Measurements from ENCODE around the gene LIX1L. TPM values are rescaled to one million over a fixed set of nuclear protein-coding genes. Genes with fewer than 3 reads are reported as not detected.
A peak's percentile ranks its signal among the peaks of the same experiment; 100 is the strongest.

The LIX1L gene
- total and polyA plus RNA-seq, 2 of the 13 experiments (the other 11 are each of a cell fraction or from before 2014, with no cell fraction given) = 8.1 to 24.9 TPM

DNA sequence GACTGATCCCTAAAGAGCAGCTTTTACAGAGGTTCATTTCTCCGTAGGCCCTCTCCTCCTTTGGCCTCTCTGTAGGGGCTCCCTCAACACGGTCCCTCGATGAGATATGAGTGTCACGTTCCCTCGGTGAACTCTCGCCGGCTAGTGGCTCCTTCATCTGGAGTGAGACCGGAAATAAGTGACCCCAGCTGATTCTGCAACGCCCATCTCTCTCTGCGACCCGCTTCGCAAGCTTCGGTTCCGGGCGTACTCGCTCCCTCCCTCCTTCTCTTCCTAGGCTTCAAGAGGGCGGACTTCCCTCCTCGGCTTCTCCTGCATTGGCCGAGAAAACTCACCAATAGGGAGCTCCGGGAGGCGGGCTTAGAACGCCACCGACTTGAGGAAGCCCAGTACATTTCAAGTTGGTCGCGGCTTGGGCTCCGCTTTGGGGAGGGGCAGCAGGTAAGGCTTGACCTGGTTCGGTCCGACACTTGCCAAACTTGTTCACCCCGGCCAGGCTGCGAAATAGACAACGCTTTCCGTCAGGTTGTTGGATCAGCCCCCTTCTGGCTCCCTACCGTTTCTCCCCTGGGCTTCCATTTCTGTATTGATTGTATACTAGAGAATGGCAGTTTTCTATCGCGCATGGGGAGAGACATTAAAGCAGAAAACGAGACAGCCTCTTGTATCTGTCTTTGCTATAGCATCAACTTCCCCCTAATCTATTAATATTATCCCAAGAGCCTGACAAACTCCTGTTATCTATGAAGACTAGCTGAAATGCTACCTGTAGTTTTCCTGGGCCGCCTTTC lies 6.7 kb upstream of the LIX1L start, which contains the start of the genes ANKRD34A and POLR3GL (continued):
- TF ChIP-seq, protein P1, sequence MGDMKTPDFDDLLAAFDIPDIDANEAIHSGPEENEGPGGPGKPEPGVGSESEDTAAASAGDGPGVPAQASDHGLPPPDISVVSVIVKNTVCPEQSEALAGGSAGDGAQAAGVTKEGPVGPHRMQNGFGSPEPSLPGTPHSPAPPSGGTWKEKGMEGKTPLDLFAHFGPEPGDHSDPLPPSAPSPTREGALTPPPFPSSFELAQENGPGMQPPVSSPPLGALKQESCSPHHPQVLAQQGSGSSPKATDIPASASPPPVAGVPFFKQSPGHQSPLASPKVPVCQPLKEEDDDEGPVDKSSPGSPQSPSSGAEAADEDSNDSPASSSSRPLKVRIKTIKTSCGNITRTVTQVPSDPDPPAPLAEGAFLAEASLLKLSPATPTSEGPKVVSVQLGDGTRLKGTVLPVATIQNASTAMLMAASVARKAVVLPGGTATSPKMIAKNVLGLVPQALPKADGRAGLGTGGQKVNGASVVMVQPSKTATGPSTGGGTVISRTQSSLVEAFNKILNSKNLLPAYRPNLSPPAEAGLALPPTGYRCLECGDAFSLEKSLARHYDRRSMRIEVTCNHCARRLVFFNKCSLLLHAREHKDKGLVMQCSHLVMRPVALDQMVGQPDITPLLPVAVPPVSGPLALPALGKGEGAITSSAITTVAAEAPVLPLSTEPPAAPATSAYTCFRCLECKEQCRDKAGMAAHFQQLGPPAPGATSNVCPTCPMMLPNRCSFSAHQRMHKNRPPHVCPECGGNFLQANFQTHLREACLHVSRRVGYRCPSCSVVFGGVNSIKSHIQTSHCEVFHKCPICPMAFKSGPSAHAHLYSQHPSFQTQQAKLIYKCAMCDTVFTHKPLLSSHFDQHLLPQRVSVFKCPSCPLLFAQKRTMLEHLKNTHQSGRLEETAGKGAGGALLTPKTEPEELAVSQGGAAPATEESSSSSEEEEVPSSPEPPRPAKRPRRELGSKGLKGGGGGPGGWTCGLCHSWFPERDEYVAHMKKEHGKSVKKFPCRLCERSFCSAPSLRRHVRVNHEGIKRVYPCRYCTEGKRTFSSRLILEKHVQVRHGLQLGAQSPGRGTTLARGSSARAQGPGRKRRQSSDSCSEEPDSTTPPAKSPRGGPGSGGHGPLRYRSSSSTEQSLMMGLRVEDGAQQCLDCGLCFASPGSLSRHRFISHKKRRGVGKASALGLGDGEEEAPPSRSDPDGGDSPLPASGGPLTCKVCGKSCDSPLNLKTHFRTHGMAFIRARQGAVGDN (CRISPR knock-in tag; IDR thresholded peaks at IDR 0.05) = peak; percentile 83
- TF ChIP-seq ZNF792 (CRISPR knock-in tag; IDR thresholded peaks at IDR 0.05) = no peak
- TF ChIP-seq NR3C1 (CRISPR knock-in tag; IDR thresholded peaks at IDR 0.05) = no peak
- TF ChIP-seq FOXC1 (CRISPR knock-in tag; IDR thresholded peaks at IDR 0.05; ENCODE audit: borderline replicate concordance) = no peak; the same call in 1 of the 2 replicates
- TF ChIP-seq CCAR2 (optimal IDR thresholded peaks at IDR 0.05; ENCODE audit: low read depth, low read length) = no peak
- TF ChIP-seq ZSCAN30 (CRISPR knock-in tag; IDR thresholded peaks at IDR 0.05) = no peak
- TF ChIP-seq NFE2L2 (IDR thresholded peaks at IDR 0.05; ENCODE audit: low read length) = no peak
- TF ChIP-seq ATF7-NPFF (CRISPR knock-in tag; IDR thresholded peaks at IDR 0.05; ENCODE audit: low read depth) = peak; percentile 70; the same call in 1 of the 2 replicates
- no peak for TF ChIP-seq MED13 (CRISPR knock-in tag; IDR thresholded peaks at IDR 0.05)
- TF ChIP-seq NCOR1 (IDR thresholded peaks at IDR 0.05; ENCODE audit: borderline replicate concordance, low read length) = no peak
- TF ChIP-seq NR2F6 (IDR thresholded peaks at IDR 0.05) = peak; percentile 13; the same call in 1 of the 2 replicates
- no peak for TF ChIP-seq NR2F6 (CRISPR knock-in tag; IDR thresholded peaks at IDR 0.05)
- no peak for TF ChIP-seq ISX (CRISPR knock-in tag; conservative IDR thresholded peaks at IDR 0.05)
- TF ChIP-seq, protein P2, sequence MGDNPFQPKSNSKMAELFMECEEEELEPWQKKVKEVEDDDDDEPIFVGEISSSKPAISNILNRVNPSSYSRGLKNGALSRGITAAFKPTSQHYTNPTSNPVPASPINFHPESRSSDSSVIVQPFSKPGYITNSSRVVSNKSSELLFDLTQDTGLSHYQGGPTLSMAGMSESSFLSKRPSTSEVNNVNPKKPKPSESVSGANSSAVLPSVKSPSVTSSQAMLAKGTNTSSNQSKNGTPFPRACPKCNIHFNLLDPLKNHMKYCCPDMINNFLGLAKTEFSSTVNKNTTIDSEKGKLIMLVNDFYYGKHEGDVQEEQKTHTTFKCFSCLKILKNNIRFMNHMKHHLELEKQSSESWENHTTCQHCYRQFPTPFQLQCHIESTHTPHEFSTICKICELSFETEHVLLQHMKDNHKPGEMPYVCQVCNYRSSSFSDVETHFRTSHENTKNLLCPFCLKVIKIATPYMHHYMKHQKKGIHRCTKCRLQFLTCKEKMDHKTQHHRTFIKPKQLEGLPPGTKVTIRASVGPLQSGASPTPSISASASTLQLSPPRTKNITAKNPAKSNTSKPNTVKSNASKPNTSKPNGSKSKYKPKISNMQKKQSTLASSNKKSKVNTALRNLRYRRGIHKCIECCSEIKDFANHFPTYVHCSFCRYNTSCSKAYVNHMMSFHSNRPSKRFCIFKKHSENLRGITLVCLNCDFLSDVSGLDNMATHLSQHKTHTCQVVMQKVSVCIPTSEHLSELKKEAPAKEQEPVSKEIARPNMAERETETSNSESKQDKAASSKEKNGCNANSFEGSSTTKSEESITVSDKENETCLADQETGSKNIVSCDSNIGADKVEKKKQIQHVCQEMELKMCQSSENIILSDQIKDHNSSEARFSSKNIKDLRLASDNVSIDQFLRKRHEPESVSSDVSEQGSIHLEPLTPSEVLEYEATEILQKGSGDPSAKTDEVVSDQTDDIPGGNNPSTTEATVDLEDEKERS (CRISPR knock-in tag; IDR thresholded peaks at IDR 0.05) = no peak
- TF ChIP-seq, protein P3, sequence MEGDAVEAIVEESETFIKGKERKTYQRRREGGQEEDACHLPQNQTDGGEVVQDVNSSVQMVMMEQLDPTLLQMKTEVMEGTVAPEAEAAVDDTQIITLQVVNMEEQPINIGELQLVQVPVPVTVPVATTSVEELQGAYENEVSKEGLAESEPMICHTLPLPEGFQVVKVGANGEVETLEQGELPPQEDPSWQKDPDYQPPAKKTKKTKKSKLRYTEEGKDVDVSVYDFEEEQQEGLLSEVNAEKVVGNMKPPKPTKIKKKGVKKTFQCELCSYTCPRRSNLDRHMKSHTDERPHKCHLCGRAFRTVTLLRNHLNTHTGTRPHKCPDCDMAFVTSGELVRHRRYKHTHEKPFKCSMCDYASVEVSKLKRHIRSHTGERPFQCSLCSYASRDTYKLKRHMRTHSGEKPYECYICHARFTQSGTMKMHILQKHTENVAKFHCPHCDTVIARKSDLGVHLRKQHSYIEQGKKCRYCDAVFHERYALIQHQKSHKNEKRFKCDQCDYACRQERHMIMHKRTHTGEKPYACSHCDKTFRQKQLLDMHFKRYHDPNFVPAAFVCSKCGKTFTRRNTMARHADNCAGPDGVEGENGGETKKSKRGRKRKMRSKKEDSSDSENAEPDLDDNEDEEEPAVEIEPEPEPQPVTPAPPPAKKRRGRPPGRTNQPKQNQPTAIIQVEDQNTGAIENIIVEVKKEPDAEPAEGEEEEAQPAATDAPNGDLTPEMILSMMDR (CRISPR knock-in tag; IDR thresholded peaks at IDR 0.05) = peak; percentile 22
- peak; percentile 78 for TF ChIP-seq PHF8 (CRISPR knock-in tag; IDR thresholded peaks at IDR 0.05)
- TF ChIP-seq EED (CRISPR knock-in tag; IDR thresholded peaks at IDR 0.05) = no peak
- TF ChIP-seq SP5 (CRISPR knock-in tag; IDR thresholded peaks at IDR 0.05; ENCODE audit: borderline replicate concordance, low read depth) = no peak
- no peak for TF ChIP-seq ZNF713 (CRISPR knock-in tag; IDR thresholded peaks at IDR 0.05)
- TF ChIP-seq, protein P4, sequence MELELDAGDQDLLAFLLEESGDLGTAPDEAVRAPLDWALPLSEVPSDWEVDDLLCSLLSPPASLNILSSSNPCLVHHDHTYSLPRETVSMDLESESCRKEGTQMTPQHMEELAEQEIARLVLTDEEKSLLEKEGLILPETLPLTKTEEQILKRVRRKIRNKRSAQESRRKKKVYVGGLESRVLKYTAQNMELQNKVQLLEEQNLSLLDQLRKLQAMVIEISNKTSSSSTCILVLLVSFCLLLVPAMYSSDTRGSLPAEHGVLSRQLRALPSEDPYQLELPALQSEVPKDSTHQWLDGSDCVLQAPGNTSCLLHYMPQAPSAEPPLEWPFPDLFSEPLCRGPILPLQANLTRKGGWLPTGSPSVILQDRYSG (CRISPR knock-in tag; IDR thresholded peaks at IDR 0.05) = no peak
- no peak for TF ChIP-seq ZNF296 (CRISPR knock-in tag; conservative IDR thresholded peaks at IDR 0.05)

All from HepG2 (cell line).